Activated CD4-positive, alpha-beta T cell treated with anti-CD3 and anti-CD28 coated beads, Interleukin-2, amount 50 U/mL, for 1 hour (primary cell): Measurements from ENCODE around the gene FXR1.
"Not testable (repeated sequence)": the region's sequence is repeated elsewhere in the genome, so short reads cannot be mapped to it uniquely, and the experiment has no call there.

ENCODE experiments used
- DNase-seq: peaks from one replicate; pipeline ENCODE4 v3.0.0-alpha.2; 2020

The FXR1 gene

DNA sequence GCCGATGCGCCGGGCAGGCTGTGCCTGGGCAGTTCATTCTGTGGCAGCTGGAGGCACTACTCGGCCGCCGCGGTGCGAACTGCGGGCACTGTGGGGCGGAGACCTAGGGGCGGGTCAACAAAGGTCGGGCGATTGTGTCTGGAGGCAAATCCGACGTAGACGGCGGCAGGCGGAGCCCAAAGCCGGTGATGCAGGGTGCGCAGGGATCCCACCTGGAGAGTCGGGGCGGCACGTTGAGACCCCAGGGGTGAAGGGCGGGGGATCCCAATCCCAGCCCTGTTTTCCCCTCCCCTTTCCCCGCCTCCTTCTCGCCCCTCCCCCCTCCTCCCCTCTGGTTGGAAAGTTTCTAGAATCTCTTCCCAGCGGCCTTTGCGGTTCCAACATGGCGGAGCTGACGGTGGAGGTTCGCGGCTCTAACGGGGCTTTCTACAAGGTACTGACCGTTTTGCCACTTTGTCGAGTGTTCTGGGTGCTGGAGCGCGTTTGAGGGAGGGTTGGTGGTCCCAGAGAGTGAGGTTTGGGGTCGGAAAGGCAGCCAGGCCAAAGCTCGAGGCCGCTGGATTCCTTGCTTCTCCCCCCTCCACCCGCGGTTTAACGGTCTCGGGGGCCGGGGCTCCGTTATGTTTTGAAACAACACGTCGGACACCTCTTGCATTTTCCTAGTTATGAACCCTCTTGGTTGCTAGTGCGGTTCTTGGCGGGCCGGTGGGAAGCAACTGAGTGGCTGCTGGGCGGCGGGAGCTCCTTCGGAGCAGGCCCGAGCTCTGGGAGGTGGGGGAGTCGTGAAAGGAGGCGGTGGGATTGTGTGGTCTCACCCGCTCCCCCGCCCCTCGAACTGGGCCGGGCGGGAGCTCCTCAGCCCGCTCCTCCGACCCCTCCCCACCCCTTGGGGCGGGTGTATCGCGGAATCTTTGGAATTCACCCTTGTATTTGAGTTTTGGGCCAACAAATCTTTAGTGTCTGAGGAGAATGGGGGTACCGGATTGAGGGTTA is at the start of gene FXR1:
Gene FXR1 (plus strand): TSS at position 367 of the 993 bp plus-strand sequence. CDS start 16 bp downstream, at position 383.
- peak; percentile 86 for DNase-seq

DNA sequence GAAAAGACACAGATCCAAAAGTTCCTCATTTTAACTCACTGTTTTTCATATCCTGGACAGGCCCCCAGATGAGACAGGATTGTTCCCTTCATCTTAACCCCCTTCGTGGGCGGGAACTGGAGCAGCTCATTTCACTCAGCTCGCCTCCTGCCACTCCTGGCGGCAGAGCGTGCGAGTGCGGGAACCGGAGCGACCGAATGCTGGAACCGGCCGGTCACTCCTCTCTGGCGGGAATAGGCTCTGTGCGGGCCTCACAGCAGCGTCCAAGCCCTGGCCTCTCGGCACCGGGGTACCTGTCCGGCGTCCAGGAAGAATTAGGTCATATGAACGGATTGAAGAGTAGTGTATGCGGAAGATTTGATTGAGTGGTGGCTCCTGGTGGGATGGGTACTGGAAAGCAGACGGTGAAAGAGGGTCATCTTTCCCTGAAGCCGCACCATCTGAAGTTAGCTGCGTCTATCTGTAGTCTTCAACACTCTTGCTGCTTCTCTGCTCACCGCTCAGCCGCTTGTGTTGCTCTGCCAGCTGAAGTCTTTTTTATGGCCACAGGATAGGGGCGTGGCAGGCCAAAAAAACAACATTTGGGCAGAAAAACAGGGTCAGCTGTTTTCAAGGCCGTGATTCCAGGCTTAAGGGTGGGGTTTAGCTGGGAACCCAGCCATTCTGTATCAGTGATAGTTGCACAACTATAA is 42.3 kb upstream of the FXR1 start:
- DNase-seq = no peak

DNA sequence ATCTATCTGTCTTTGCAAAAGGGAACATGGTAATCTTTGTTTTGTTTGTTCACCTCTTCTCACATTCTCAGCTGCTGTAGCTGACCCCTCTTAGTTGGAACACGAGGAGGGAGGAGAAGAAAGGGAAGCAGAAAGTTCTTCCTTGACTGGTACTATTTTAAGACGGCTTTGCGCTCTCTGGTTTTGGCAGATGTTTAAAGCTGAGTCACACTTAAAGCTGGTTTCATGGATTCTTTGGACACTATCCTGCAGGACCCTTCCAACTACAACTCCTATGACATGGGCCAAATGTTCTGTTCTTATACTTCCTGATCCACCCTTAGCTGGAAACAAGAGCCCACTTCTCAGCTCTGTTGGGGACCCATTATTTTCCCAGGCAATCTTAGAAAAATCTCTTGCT is 40.6 kb upstream of the FXR1 start:
- DNase-seq = no peak

- DNase-seq = not testable (repeated sequence)
Observed at GRCh38 chr3:180872430-180872829, 40.0 kb upstream of the FXR1 start.

GRCh38 chr3:180875124-180875698 is 37.3 kb upstream of the FXR1 start:
- DNase-seq = no peak

- no peak for DNase-seq
Observed at GRCh38 chr3:180881065-180881801, 31.2 kb upstream of the FXR1 start.

DNA sequence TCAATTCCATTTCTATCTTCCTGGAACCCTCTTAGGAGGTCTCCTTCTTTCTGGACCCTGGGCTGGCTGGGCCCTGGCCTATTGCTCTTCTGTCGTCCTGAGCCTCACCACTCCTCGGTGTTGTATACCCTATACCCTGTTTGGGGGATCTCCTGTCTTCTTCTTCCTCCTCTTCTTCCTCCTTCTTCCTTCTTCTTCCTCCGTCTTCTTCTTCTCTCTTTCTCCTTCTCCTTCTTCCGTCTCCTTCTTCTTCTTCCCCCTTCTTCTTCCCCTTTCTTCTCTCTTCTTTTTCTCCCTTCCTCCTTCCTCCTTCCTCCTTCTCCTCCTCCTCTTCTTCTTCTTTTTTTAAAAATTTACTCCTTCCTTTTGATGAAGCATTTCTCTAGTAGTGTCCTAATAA is 30.4 kb upstream of the FXR1 start:
- DNase-seq = no peak

- no peak for DNase-seq
Observed at GRCh38 chr3:180888992-180889560, 23.4 kb upstream of the FXR1 start.

DNA sequence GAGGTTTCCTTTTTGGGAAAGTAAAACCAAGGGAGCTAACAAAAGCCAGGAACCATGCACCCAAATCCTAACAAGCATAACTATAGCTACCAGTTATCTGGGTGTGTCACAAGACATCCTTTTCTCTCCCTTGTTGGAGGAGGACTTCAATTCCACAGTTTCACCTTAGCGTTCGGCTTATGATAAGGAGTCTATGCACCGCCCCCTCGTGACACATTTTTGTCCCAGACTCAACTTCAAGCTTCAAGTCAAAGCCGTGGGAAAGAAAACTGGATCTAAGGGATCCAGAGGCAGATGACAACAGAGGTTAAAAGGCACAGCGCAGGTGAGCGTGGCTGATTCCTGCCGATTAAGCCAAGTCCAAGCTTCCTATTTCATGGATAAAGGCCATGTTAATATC is 13.9 kb upstream of the FXR1 start:
- no peak for DNase-seq

DNA sequence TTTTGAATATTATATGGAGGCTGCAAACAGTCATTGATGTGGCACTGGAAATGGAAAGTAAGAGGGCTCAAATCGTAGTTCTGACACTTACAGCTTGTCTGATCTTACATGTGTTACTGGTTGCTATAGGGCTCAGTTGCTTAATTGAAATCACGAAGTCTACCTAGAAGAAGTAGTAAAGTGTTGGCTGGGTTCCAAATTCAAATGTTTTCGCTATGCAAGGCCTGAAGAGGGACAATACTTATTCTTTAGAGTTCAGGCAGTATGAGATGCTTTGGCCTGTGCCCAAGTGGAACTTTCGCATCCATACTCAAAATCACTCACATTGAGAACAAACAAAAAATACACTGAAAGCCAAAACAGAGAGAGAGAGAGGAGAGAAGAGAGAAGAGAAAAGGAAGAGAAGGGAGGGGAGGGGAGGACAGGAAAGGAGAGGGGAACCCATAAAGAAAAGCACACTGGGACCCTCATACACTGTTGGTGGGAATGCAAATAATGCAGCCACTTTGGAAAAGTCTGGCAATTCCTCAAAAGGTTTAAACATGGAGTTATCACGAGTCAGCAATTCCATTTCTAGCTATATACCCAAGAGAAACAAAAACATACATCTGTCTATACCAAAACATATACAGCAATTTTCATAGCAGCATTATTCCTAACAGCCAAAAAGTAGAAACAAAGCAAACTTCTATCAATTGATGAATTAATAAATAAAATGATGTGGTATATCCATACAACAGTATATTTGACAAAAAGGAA is 2.9 kb upstream of the FXR1 start:
- DNase-seq = no peak

DNA sequence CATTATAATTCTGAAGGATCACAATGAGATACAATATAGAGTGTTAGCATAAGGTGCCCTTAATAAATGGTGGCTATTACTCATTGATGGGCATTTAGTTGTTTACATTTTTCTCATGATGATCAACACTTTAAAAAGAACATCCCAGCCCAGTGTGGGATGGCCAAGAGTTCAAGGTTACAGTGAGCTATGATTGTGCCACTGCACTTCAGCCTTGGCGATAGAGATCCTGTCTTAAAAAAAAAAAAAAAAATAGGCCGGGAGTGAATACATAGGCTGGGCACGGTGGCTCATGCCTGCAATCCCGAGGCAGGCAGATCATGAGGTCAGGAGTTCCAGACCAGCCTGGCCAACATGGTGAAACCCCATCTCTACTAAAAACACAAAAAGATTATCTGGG is 1.6 kb upstream of the FXR1 start:
- no peak for DNase-seq

- DNase-seq = no peak
Observed at GRCh38 chr3:180911876-180912303, 580 bp upstream of the FXR1 start.

DNA sequence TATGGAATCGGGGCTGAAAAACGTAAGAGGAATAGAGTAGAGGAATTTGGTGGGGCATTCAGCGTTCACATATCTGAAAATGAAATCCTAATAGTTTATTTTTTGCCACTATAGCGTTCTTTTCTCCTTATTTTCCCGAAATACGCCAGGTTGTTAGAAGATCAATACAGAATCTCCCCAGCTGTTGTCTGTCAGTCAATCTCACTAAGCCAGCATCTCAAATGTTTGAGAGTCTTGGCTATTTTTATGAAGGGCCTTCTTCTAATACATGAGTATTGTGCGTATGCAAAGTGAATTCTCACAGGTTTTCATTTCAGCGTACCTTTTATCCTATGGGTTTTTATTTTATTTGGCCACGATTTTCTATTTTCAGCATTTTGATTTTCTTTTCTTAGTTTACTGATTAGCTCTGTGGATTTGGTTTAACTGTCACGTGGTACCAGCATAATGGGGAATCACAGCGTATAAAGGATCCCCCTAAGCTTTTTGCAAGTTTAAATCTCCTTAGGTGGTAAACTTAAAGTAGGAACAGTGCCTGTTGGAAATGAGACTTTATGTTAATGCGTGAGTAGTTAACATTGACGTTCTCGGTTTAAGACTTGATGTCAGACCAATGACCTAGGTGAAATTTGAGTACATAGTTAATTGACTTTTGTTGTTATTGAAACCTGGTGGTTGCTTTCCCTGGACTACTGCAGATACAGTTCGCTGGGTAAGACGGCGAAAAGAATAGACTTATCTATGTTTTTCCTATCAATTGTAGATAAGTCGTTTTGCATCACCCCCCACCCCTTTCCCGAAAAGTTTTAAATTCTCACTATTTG is 1.3 kb downstream of the FXR1 start:
- DNase-seq = no peak

DNA sequence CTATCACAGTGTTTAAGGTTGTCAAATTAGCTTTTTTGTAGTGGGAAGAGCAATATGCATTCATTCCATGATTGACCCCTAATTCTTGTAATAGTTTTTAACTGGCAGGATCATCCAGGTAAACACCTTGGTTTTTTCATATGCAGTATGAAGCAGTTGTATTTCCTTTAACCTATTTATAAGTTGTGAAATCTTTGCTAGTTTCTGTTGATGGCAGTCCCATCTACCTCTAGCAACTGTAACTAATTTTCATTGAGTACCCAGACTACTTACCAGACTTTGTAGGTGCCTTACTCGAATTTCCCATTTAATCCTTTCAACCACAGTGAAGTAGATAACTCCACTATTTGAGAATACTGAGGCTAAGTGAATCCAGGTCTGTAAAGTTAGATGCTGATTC is 6.1 kb downstream of the FXR1 start:
- no peak for DNase-seq

DNA sequence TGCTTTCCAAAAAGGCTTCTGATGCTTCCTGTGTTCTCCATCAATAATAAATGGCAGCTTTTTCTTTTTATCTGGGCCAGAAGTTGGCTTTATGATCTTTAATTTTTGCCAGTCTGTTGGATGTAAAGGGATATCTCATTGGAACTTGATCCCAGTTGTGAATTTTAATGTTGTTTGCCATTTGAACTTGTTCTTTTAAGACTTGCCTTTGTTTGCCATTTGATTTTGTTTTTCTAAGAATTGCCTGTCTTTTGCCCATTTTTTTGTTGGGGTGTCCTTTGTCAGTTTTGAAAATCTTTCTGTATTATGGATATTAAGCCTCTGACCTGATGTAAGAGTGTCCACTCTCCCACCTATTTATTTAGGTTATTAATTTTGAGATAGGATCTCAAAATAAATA is 9.8 kb downstream of the FXR1 start:
- no peak for DNase-seq

GRCh38 chr3:180923561-180923960 is 11.1 kb downstream of the FXR1 start:
- DNase-seq = no peak

- no peak for DNase-seq
Observed at GRCh38 chr3:180926526-180926925, 14.1 kb downstream of the FXR1 start.

DNA sequence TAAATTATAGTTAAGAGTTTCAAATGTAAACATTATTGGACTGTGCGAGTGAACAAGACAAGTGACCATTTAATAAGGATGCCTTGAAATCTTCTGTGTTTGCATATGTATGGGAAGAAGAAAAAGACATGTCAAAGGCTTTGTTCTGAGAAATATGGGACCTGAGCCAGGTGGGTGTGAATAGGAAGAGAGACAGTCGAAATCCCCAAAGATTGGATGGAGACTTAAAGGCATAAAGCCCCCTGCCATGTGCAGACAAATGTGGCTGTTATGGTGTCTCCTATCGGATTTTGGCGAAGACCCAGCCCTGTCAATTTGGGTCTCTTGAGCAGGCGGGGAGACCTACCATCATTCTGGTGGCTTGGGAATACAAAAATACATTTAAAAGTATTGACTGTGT is 16.9 kb downstream of the FXR1 start:
- no peak for DNase-seq

DNA sequence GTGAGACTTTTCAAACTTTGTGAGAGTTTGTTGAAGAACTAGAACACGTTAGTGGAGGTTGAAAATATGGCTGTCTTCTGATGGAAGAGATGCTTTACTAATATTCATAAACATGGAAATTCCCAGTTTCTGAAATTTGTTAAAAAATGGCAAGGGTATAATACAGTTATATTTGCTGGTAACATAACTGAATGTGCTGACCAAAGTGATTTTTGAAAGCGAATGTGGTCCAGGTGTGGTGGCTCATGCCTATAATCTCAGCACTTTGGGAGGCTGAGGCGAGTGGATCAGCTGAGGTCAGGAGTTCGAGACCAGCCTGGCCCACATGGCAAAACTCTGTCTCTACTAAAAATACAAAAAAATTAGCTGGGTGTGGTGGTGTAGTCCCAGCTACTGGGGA is 18.1 kb downstream of the FXR1 start:
- DNase-seq = no peak

GRCh38 chr3:180932819-180933218 is 20.3 kb downstream of the FXR1 start:
- no peak for DNase-seq

GRCh38 chr3:180934638-180935037 is 22.2 kb downstream of the FXR1 start:
- DNase-seq = no peak
